Muscle of back (tissue), 11 donors: ENCODE data around the gene INPP5F. TPM values are rescaled to one million over a fixed set of nuclear protein-coding genes. Genes with fewer than 3 reads are reported as not detected.
A peak's percentile ranks its signal among the peaks of the same experiment; 100 is the strongest.

Experiments
- DNase-seq, 3 donors: peaks; one replicate each; pipeline versions ENCODE4 v3.0.0 to v3.0.0-alpha.2; 2013
- polyA plus RNA-seq, 10 donors: library from polyadenylated mRNA; unstranded; fragments of 120-200 nt; gene quantifications; one replicate each; pipeline ENCODE4 v1.2.1, GENCODE V29; 2013; ENCODE audit not compliant: insufficient read length in 10 of 10

The INPP5F gene
- polyA plus RNA-seq, 10 donors, result 15.0 to 27.2 (median 18.0) TPM

DNA sequence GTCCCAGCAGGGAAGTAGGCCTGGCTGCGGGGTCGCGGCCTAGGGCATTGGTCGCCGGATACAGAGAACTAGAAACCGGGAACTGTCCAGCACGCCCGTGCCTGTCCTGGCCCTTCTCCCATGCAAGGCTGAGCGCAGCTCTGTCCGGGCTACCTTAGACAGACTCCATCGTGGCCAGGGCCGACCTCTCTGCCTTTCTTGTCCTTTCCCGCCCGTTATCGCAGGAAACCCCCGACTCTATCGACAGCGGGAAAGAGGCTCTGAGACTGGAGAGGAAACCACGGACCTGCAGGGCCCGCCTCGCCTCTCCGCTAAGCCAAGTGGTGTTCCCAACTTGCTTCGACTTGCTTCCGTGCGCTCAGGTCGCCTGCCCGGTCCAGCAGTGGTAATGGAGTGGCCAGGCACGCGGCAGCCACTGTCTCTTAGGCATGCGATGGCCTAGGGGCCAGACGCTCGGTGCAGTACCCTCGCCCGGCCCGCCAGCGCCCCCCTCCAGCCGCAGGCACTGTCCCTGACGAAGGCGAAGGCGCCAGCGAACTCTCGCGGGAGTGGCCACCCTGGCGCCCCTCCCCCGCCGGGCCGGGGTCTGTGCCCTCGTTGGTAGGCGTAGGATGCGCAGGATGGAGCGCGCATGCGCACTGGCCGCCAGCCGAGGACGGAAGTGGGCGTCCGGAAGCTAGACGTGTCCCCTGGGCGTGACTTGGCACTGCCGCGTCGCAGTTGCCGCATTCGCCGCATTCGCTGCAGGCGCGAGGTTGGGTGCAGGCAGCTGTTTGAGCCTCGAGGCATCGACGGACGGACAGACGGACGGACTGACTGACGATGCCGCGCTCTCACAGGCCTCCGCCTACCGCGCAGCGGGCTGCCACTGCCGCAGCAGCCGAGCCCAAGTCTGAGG, 92.4 kb downstream of the INPP5F start:
- DNase-seq, result peak; percentile 67 to 91 (median 80)

GRCh38 chr10:119818889-119819270, 93.0 kb downstream of the INPP5F start:
- DNase-seq, result peak in 1 of 3 donors; percentile 27

DNA sequence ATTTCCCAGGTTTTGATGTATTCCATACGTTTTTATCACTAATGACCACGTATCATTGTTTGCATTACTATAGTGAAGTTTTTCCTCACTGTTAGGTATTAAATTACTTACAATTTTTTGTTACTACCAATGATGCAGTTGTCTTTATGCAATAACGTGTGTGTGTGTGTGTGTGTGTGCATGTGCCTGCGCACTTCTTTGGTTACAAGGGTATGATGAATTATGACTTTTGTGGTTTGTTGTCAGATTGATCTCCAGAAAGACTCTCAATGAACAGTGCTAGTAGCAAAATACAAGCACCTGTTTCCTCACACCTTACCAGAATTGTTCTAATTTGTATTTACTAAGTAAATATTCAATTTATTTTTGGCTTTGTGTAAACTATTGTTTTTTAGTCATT, 95.3 kb downstream of the INPP5F start:
- DNase-seq, result no peak

DNA sequence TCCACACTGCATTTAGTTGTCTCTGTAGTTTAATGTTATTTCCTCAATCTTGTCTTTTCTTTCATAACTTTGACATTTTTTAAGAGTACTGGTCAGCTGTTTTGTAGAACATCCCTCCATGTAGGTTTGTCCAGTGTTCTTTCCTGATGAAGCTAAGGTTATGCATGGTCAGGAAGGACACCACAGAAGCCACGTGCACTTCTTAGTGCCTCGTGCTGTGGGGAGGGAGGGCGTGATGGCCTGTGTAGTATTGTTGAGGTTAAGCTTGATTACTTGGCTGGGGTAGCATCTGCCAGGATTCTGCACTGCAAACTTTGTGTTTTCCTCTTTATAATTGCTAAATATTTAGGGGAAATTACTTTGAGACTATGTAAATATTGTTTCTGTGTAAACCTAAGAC, 98.4 kb downstream of the INPP5F start:
- DNase-seq, result no peak

DNA sequence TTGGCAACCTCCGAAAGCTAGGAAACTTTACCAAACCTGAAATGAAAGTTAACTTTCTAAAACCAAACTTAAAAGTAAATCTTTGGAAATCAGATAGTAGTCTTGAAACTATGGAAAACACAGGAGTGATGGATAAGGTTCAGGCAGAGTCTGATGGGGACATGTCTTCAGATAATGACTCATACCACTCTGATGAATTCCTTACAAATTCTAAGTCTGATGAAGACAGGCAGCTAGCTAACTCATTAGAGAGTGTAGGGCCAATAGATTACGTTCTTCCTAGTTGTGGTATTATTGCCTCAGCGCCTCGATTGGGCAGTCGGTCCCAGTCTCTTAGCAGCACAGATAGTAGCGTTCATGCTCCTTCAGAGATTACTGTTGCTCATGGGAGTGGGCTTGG, 100.9 kb downstream of the INPP5F start:
- DNase-seq, result no peak

- DNase-seq, result no peak
These were observed 101.6 kb downstream of the INPP5F start for GRCh38 chr10:119827430-119827829.

GRCh38 chr10:119829429-119829828, 103.6 kb downstream of the INPP5F start:
- DNase-seq, result no peak

- no peak for DNase-seq
These were observed 105.0 kb downstream of the INPP5F start for GRCh38 chr10:119830851-119831250.

- DNase-seq, result no peak
These were observed 105.8 kb downstream of the INPP5F start for GRCh38 chr10:119831656-119832055.

GRCh38 chr10:119832951-119833350, 107.1 kb downstream of the INPP5F start:
- DNase-seq, result no peak

- DNase-seq, result no peak
These were observed 108.3 kb downstream of the INPP5F start for GRCh38 chr10:119834188-119834587.

DNA sequence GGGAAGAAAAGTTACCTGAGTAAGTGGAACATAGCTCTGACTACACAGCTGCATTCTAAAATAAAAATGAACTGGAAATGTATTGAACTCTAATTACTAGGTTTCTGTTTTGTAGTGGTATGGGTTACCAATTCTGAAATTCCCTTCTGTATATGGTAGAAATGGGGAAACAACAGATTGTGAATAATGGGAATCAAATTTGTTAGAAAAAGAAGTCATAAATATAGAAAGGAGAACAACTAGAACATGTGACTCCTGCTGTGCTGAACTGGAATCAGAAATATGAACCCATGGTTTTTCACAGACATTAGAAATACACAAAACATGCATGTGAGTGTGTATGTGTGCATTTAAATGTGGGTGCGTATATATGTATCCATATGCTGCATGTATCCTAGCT, 119.8 kb downstream of the INPP5F start:
- no peak for DNase-seq

- DNase-seq, result peak in 1 of 3 donors; percentile 49
These were observed 123.4 kb downstream of the INPP5F start for GRCh38 chr10:119849031-119849789.

DNA sequence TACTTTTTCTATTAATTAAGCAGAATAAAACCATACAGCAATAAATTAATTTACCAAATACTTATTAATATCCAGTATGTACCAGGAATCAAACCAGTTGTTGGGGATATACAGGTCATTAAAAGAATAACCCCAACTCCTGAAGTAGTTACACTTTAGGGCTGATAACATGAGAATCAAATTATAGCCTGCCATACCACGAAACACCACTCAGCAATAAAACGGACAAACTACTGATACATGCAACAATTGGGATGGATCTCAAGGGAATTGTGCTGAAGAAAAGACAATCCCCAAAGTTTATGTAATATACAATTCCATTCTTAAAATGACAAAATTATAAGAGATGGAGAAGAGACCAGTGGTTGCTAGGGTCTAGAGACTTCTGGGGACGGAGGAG, 124.1 kb downstream of the INPP5F start:
- no peak for DNase-seq

DNA sequence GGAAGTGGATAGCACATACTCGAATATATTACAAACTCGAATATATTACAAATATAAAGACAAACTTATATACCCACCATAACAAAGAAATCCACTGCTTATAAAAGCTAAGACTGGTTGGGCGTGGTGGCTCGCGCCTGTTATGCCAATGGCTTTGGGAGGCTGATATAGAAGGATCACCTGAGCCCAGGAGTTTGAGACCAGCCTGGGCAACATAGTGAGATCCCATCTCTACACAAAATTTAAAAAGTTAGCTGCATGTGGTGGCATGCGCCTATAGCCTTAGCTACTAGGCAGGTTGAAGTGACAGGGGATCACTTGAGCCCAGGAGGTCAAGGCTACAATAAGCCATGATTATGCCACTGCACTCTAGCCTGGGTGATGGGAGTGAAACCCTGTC, 126.4 kb downstream of the INPP5F start:
- DNase-seq, result no peak

GRCh38 chr10:119852822-119853221, 127.0 kb downstream of the INPP5F start:
- no peak for DNase-seq

DNA sequence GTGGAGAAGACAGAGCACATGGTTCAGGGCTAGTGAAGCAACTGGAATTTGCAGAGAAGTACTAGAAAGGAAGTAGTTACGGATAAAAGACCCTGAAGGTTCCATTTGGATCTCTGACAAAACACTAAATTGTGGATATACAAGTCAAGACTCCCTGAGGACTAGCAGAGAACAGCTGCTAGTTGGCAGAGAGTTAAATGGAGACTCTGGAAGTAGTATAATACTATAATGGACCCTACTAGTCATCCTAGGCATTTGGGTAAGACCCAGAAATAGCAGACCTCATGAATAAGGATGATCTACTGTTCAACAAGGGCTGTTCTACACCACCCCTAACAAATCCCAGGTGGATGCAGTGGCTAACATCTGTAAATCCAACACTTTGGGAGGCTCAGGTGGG, 127.7 kb downstream of the INPP5F start:
- peak in 1 of 3 donors; percentile 24 for DNase-seq

DNA sequence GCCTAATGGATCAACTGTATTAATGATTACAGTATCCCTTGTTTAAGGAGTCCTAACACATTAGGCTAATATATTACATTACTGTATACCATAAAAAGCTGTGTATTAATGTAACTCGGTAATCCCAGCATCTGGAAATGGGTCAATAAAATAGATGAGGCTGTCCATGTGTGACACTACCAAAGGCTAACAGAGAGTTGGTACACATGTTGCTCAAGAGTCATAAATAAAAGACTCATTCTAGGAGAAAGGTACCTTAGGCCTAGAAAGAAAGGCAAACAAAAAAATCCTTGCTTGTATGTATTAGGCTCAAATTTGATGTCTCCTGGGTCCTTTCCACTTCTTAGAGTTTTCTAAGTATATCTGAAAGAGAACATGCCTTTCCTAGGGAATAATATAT, 132.2 kb downstream of the INPP5F start:
- DNase-seq, result no peak

DNA sequence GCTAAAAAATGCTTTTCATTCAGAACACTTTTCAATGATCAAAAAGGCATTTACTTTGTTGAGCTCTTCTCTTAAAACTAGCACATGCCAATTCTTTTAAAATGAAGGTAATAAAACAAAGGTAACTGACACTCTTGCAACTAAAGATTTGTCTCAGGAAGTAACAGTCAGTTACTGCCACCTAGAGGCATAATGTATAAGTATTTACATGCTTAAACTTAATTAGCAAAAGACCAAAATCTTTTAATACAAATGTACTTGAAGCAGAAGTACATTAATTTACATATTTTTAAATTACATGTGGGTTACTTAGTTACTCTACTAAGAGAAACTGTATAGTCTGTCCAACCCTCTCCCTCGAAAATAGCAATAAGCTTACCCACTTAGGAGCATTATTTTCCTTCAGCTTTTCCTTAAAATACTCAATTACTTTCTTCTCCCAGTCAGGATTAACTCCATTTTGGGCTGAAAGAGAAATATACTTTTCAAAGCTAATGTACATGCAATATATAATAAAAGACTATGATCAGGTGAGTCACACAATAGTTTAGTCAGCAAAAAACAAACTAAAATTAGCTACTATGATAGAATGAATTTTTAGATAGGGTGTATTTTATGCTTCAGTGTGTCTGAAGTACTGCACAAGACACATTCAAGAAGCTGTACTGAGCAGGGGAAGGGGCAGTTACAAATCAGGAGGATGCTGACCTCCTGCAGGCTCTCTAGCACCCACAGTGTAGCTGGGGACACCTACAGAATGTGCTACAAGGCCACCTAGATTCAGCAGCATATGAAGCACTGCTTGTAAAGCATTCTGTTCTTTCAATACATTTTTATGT, 133.8 kb downstream of the INPP5F start:
- DNase-seq, result peak in 2 of 3 donors; percentile 17 to 48

DNA sequence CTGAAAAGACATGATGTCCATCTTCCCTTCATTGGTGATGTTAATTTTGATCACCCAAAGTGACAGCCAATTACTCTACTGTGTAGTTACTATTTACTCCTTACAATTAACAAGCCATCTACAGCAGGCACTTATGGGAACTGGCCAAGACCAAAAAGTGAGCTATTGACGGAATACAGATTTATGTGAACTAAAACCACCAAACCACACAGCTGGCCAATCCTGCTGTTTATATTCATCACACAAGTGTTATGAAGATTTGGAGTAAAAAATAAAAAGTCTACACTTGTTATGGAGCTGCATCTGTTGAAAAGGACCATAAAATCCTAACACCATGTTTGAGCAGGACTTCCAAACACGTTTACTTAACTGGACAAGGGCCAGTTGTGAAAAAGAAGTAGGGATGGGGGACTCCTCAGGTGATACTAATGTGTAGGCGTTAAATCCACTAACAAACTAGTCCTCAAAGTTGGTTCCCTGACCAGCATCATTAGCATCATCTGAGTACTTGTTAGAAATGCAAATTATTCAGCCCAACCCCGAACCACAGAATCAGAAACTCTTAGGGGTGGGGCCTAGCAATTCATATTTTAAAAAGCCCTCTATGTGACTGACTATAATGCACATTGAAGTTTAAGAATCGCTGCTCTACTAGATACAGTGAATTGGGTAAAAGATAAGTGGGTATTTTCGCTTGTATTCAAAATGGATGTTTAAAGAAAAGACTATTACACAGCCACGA, 135.2 kb downstream of the INPP5F start:
- DNase-seq, result no peak

DNA sequence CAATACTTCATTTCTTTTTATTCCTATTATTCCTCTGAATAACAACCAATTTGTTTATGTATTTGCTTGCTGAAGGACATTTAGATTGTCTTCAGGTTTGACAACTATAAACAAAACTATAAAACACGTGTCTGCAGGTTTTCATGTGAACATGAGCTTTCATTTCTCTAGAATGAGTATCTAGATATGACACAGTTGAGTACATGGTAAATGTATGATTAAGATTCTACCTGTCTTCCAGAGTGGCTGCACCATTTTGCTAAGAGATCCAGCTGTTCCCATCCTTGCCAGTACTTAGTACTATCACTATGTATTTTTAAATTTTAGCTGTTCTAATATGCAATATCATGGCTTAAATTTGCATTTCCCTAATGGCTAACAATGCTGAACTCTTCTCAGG, 136.7 kb downstream of the INPP5F start:
- DNase-seq, result no peak
